Ishikawa (cell line): ENCODE results near the gene DHRS1.

ENCODE experiments used
- CEBPB ChIP-seq: IDR thresholded peaks from 2 replicates; pipeline ENCODE4 v1.6.1; 2012
- CREB1 ChIP-seq: IDR thresholded peaks from 2 replicates; pipeline ENCODE4 v1.6.1; 2012; ENCODE audit warnings: low read depth
- EGR1 ChIP-seq: IDR thresholded peaks from 2 replicates; pipeline ENCODE4 v1.6.1; 2012
- EP300 ChIP-seq: IDR thresholded peaks from 2 replicates; pipeline ENCODE4 v1.6.1; 2012; ENCODE audit warnings: borderline replicate concordance
- FOXM1 ChIP-seq: IDR thresholded peaks from 2 replicates; pipeline ENCODE4 v1.6.1; 2012; ENCODE audit warnings: low read depth, borderline replicate concordance
- MAX ChIP-seq: IDR thresholded peaks from 2 replicates; pipeline ENCODE4 v1.6.1; 2012
- NFIC ChIP-seq: IDR thresholded peaks from 2 replicates; pipeline ENCODE4 v1.6.1; 2012
- RAD21 ChIP-seq: IDR thresholded peaks from 2 replicates; pipeline ENCODE4 v1.6.1; 2012; ENCODE audit warnings: low read depth
- REST ChIP-seq: IDR thresholded peaks from 2 replicates; pipeline ENCODE4 v1.6.1; 2012; ENCODE audit warnings: low read depth, mild to moderate bottlenecking
- TAF1 ChIP-seq: IDR thresholded peaks from 2 replicates; pipeline ENCODE4 v1.6.1; 2012; ENCODE audit warnings: low read depth, mild to moderate bottlenecking
- TCF12 ChIP-seq: IDR thresholded peaks from 2 replicates; pipeline ENCODE4 v1.6.1; 2012; ENCODE audit warnings: low read depth
- TEAD4 ChIP-seq: IDR thresholded peaks from 2 replicates; pipeline ENCODE4 v1.6.1; 2012
- USF1 ChIP-seq: IDR thresholded peaks from 2 replicates; pipeline ENCODE4 v1.6.1; 2012
- YY1 ChIP-seq: IDR thresholded peaks from 2 replicates; pipeline ENCODE4 v1.6.1; 2012; ENCODE audit warnings: low read depth
- ZBTB7A ChIP-seq: IDR thresholded peaks from 2 replicates; pipeline ENCODE4 v1.6.1; 2012; ENCODE audit warnings: low read depth

DHRS1 gene

GRCh38 chr14:24299255-24300191 lies at the start of gene DHRS1, which contains the start of gene NOP9:
Gene DHRS1 (minus strand): TSS chr14:24299780. CDS start chr14:24299106, 674 bp downstream.
Gene NOP9 (plus strand): TSS chr14:24299850. CDS start chr14:24299955, 105 bp downstream.
- TF ChIP-seq ZBTB7A (no peak), EP300 (no peak), TEAD4 (no peak), TCF12 (peak; percentile 57), MAX (peak; percentile 91), TAF1 (peak; percentile 65), CEBPB (no peak), CREB1 (peak; percentile 99)

- TF ChIP-seq RAD21 (no peak), USF1 (no peak), REST (no peak)
These were observed 48.6 kb upstream of the DHRS1 start for GRCh38 chr14:24348186-24348585.

- TF ChIP-seq YY1 (no peak), RAD21 (no peak), CEBPB (no peak), USF1 (no peak), TAF1 (no peak), EP300 (no peak), TCF12 (no peak), FOXM1 (no peak), REST (no peak), TEAD4 (no peak), CREB1 (no peak), ZBTB7A (no peak), MAX (no peak), NFIC (no peak), EGR1 (no peak)
These were observed 47.6 kb upstream of the DHRS1 start for GRCh38 chr14:24347134-24347533.

GRCh38 chr14:24343795-24344660 lies 44.4 kb upstream of the DHRS1 start:
- no peak for TF ChIP-seq TEAD4

GRCh38 chr14:24342889-24343288 lies 43.3 kb upstream of the DHRS1 start:
- no peak for TF ChIP-seq EGR1
- TF ChIP-seq USF1, result no peak
- no peak for TF ChIP-seq CREB1
- no peak for TF ChIP-seq ZBTB7A
- TF ChIP-seq FOXM1, result no peak
- TF ChIP-seq TEAD4, result no peak
- no peak for TF ChIP-seq RAD21
- no peak for TF ChIP-seq TAF1
- no peak for TF ChIP-seq MAX
- no peak for TF ChIP-seq TCF12
- no peak for TF ChIP-seq EP300
